ENCODE data around the gene FKTN. TPM values are rescaled to one million over a fixed set of nuclear protein-coding genes. Genes with fewer than 3 reads are reported as not detected.

Gene FKTN
- total RNA-seq, 3 donors from 2014 or later (not counting 1 experiment from before 2014, with no cell fraction given): 13.0 to 16.1 (median 13.1) TPM

DNA sequence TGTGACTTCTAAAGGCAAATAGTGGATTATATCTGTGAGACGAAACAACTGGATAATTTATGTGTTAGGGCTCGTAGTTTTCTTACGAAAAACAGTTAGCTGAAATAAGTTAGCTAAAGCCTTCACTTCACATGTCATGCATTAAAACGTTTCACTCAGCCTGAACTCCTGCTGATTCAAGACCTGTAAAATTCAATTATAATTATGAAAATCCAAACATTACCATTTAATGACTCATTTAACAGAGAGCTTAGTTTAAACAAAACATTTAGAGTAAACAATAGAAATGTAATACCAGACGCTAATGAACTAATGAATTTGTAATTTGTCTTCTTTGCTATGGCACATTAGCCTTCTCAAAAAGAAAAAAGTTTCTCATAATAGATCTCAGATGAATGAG is 106.0 kb downstream of the FKTN start:
- no peak for ATAC-seq
- H3K27ac Mint-ChIP-seq: no peak overlapping the region
- no peaks in the 10 kb centered on the region for H3K4me1 Mint-ChIP-seq
- H3K36me3 ChIP-seq (ENCODE audit: control insufficient read depth, insufficient read depth, low read length): no peaks in the 10 kb centered on the region
- H3K4me3 ChIP-seq (ENCODE audit: low read length): no peak overlapping the region
- H3K4me3 Mint-ChIP-seq: no peak overlapping the region
- no peak for TF ChIP-seq CTCF (IDR thresholded peaks at IDR 0.05)
- H3K27me3 Mint-ChIP-seq (ENCODE audit: low read depth in 2 of 2): peaks cover 14 to 15% of the 10 kb centered on the region in 2 donors
- H3K9me3 ChIP-seq (ENCODE audit: control insufficient read depth, insufficient read depth, low read length): no peaks in the 10 kb centered on the region
- peaks cover 7% of the 10 kb centered on the region for H3K4me1 ChIP-seq (ENCODE audit: control insufficient read depth, insufficient read depth, low read length)
- no peaks in the 10 kb centered on the region for H3K27me3 ChIP-seq (ENCODE audit: control insufficient read depth, insufficient read depth, low read length)
- H3K9me3 Mint-ChIP-seq: no peaks in the 10 kb centered on the region
- DNase-seq: no peak
- WGBS (ENCODE audit: insufficient coverage): 94% methylated on average over 4 of the region's 5 CpGs
- no peak overlapping the region for H3K27ac ChIP-seq (ENCODE audit: low read length)
- intact Hi-C loops (cut with micrococcal nuclease): no loop called here
- H3K36me3 Mint-ChIP-seq: no peaks in the 10 kb centered on the region

DNA sequence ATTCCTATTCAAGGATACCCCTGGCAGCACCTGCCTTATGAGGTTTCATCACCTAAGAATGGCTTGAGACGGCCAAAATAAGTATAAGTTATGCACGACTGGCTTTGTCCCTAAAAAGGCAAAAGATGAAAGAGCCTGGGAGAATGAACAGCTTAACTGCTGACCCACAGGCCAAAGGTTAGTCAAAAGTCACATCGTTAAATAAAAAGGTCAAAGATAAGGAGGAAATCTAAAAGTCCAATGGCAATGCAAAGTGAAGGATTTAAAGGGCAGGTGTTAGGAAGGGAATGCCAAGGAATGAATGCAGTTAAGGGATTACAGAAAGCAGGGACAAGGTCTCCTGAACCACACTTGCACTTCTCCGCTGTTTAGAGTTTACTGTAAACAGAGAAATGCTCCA is 109.9 kb downstream of the FKTN start:
- no peaks in the 10 kb centered on the region for H3K36me3 ChIP-seq (ENCODE audit: control insufficient read depth, insufficient read depth, low read length)
- peaks cover under 1% of the 10 kb centered on the region for H3K4me1 ChIP-seq (ENCODE audit: control insufficient read depth, insufficient read depth, low read length)
- H3K27me3 ChIP-seq (ENCODE audit: control insufficient read depth, insufficient read depth, low read length): no peaks in the 10 kb centered on the region
- H3K4me3 ChIP-seq (ENCODE audit: low read length): no peak overlapping the region
- no peaks in the 10 kb centered on the region for H3K9me3 ChIP-seq (ENCODE audit: control insufficient read depth, insufficient read depth, low read length)
- ATAC-seq: no peak
- peaks cover 0 to 3% of the 10 kb centered on the region in 2 donors for H3K4me1 Mint-ChIP-seq
- 88% methylated on average over 3 of the region's 4 CpGs for WGBS (ENCODE audit: insufficient coverage)
- H3K36me3 Mint-ChIP-seq: no peaks in the 10 kb centered on the region
- H3K4me3 Mint-ChIP-seq: no peak overlapping the region
- intact Hi-C loops (cut with micrococcal nuclease): no loop called here
- no peak overlapping the region for H3K27ac ChIP-seq (ENCODE audit: low read length)
- peaks cover 17 to 27% of the 10 kb centered on the region in 2 donors for H3K27me3 Mint-ChIP-seq (ENCODE audit: low read depth in 2 of 2)
- no peak overlapping the region for H3K27ac Mint-ChIP-seq
- no peaks in the 10 kb centered on the region for H3K9me3 Mint-ChIP-seq
- no peak for TF ChIP-seq CTCF (IDR thresholded peaks at IDR 0.05)
- DNase-seq: no peak

DNA sequence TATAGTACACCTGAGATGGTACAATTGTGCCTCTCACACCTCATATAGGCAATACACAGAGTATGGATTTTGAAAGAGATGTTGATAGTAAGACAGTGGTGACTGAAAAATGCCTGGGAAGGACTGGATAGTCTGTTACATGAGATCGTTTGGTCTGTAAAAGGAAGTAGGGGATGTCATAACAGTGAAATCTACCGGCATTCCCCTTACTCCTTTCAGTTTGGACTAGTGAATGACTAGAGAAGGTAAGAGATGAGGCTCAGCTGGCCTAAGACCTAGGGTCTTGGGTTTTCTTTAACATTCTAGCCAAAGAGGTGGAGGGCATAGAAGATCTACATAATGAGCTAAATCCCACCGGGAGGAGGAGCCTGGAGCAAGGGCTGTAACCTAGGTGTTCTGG is 112.4 kb downstream of the FKTN start:
- ATAC-seq (no peak), DNase-seq (no peak)
- Mint-ChIP-seq H3K4me3 (no peak overlapping the region), H3K27me3 (ENCODE audit: low read depth in 2 of 2) (peaks cover 20 to 29% of the 10 kb centered on the region in 2 donors), H3K36me3 (no peaks in the 10 kb centered on the region), H3K27ac (no peak overlapping the region), H3K9me3 (no peaks in the 10 kb centered on the region), H3K4me1 (peaks cover 0 to 5% of the 10 kb centered on the region in 2 donors)
- Histone ChIP-seq H3K4me3 (ENCODE audit: low read length) (no peak overlapping the region), H3K36me3 (ENCODE audit: control insufficient read depth, insufficient read depth, low read length) (no peaks in the 10 kb centered on the region), H3K27ac (ENCODE audit: low read length) (no peak overlapping the region), H3K4me1 (ENCODE audit: control insufficient read depth, insufficient read depth, low read length) (no peaks in the 10 kb centered on the region), H3K27me3 (ENCODE audit: control insufficient read depth, insufficient read depth, low read length) (no peaks in the 10 kb centered on the region), H3K9me3 (ENCODE audit: control insufficient read depth, insufficient read depth, low read length) (no peaks in the 10 kb centered on the region)
- no peak for TF ChIP-seq CTCF (IDR thresholded peaks at IDR 0.05)
- intact Hi-C loops (cut with micrococcal nuclease): no loop called here
- 61% methylated on average over 2 of the region's 3 CpGs for WGBS (ENCODE audit: insufficient coverage)

- Histone ChIP-seq H3K27me3 (ENCODE audit: control insufficient read depth, insufficient read depth, low read length) (no peaks in the 10 kb centered on the region), H3K4me3 (ENCODE audit: low read length) (no peak overlapping the region), H3K36me3 (ENCODE audit: control insufficient read depth, insufficient read depth, low read length) (no peaks in the 10 kb centered on the region), H3K27ac (ENCODE audit: low read length) (no peak overlapping the region), H3K9me3 (ENCODE audit: control insufficient read depth, insufficient read depth, low read length) (no peaks in the 10 kb centered on the region), H3K4me1 (ENCODE audit: control insufficient read depth, insufficient read depth, low read length) (no peaks in the 10 kb centered on the region)
- TF ChIP-seq CTCF (IDR thresholded peaks at IDR 0.05): no peak
- H3K36me3 Mint-ChIP-seq: no peaks in the 10 kb centered on the region
- intact Hi-C loops (cut with micrococcal nuclease): no loop called here
- no peak overlapping the region for H3K4me3 Mint-ChIP-seq
- peaks cover 0 to 5% of the 10 kb centered on the region in 2 donors for H3K4me1 Mint-ChIP-seq
- DNase-seq (no peak), ATAC-seq (no peak)
- peaks cover 20 to 29% of the 10 kb centered on the region in 2 donors for H3K27me3 Mint-ChIP-seq (ENCODE audit: low read depth in 2 of 2)
- no peak overlapping the region for H3K27ac Mint-ChIP-seq
- no peaks in the 10 kb centered on the region for H3K9me3 Mint-ChIP-seq
- 100% methylated on average over 1 of the region's 3 CpGs for WGBS (ENCODE audit: insufficient coverage)
These were observed 112.8 kb downstream of the FKTN start for GRCh38 chr9:105670775-105671174.
